ENCODE data around the gene MIA2.

- TF ChIP-seq CTCF (IDR thresholded peaks at IDR 0.05) = no peak
- no peak for TF ChIP-seq ZFX (IDR thresholded peaks at IDR 0.05; ENCODE audit: borderline replicate concordance)
These were observed 150.5 kb downstream of the MIA2 start for GRCh38 chr14:39384177-39384576.

Data from 22Rv1 (cell line).